Activated CD8-positive, alpha-beta memory T cell treated with anti-CD3 and anti-CD28 coated beads for 36 hours (primary cell): ENCODE data around the gene TMOD4. TPM values are rescaled to one million over a fixed set of nuclear protein-coding genes. Genes with fewer than 3 reads are reported as not detected.

ENCODE experiments used
- CTCF ChIA-PET: fragments of 350-600 bp; sonication (Branson Sonifier 250); formaldehyde crosslinking; loops from one replicate; lab custom pipeline; 2021; ENCODE audit warnings: antibody characterized with exemption; lab: Charles Lee
- POLR2A ChIA-PET: fragments of 350-600 bp; sonication (Branson Sonifier 250); formaldehyde crosslinking; loops from one replicate; lab custom pipeline; 2021; ENCODE audit warnings: antibody characterized with exemption; lab: Charles Lee
- total RNA-seq, 2 experiments: library from RNA; stranded (reverse); gene quantifications; one replicate each; pipeline ENCODE4 v1.2.3, GENCODE V29; 2021

The TMOD4 gene
- total RNA-seq, 2 experiments from 2014 or later: 0.78 to 2.1 TPM

GRCh38 chr1:151147665-151148064 lies 28.1 kb downstream of the TMOD4 start:
- CTCF ChIA-PET: interaction anchor here (0.6 to 1.6 kb wide), 3 partner anchors 9 to 77 kb away, joined by 3 to 6 read pairs (median 4); partner anchors contain the start of genes GABPB2 and TNFAIP8L2
- POLR2A ChIA-PET: interaction anchor here (1.1 kb wide), 1 partner anchor 8 kb away, joined by 4 read pairs; the partner anchor contains the start of gene TNFAIP8L2

- CTCF ChIA-PET: interaction anchor here (0.6 to 1.1 kb wide), 3 partner anchors 9 to 76 kb away, joined by 3 to 6 read pairs (median 3); partner anchors contain the start of genes GABPB2 and TNFAIP8L2
- POLR2A ChIA-PET: interaction anchor here (0.6 to 1.1 kb wide), 2 partner anchors 9 to 16 kb away, joined by 3 to 4 read pairs; partner anchors contain the start of gene TNFAIP8L2
These were observed 28.7 kb downstream of the TMOD4 start for GRCh38 chr1:151147132-151147503.

DNA sequence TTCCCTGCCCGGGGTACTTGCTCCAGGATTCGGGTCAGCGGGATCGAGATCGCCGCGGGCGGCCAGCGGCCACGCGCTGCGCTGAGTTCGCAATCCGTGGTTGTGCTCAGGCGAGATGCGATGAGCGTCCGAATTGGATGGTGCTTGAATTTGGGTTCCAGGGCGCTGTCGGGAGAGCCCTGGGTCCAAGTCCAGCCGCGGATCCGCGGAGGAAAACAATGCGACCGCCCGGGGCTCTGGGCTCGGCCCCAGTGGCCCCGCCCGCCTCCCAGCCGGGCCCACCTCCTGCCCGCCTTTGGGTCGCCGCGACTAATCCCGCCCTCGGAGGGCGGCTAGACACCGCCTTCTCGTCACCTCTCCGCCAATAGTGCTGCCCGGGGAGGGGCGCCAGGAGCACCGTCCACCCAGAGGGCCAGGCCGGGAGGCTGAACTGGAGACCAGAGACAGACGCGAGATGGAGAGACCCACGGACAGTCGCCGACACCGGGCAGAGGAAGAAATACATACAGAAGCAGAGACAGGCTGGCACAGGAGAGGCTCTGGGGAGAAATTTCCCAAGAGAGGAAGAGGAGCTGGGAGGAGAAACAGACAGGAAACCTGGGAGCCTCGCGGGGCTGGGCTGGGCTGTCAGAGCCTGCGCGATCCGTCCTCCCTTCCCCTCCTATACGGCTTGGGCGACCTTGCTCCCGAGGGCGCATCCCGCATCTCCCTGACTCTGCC lies 29.2 kb downstream of the TMOD4 start, which contains the start of gene SEMA6C:
TSS of gene SEMA6C (minus strand) at position 220 of the 720 bp plus-strand sequence. CDS start 4,010 bp downstream, outside the sequence.
- ChIA-PET CTCF (interaction anchor here (0.7 to 1.1 kb wide), 2 partner anchors 10 to 24 kb away, joined by 3 read pairs; partner anchors contain the start of gene TNFAIP8L2), POLR2A (interaction anchor here (0.6 to 1.1 kb wide), 2 partner anchors 10 to 15 kb away, joined by 3 to 4 read pairs; partner anchors contain the start of gene TNFAIP8L2)

DNA sequence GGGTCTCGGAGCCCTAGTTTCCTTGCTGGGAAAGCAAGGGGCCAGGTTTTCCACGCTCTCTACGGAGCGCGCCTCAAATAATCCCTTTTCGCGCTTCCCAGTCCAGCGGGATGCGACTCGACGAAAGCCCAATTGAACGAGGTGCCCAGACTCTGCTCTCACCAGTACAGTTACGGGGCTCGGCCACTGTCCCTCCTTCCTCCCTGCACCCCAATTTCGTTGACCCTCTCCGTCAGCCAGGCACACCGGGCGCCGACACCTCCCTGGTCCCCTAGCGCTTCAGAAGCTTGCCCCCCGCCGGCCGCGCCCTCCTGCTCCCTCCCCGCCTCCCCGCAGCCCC lies 29.7 kb downstream of the TMOD4 start:
- POLR2A ChIA-PET: no interaction called here
- CTCF ChIA-PET: interaction anchor here (1.4 kb wide), 1 partner anchor 15 kb away, joined by 3 read pairs; no protein-coding TSS in a partner anchor

DNA sequence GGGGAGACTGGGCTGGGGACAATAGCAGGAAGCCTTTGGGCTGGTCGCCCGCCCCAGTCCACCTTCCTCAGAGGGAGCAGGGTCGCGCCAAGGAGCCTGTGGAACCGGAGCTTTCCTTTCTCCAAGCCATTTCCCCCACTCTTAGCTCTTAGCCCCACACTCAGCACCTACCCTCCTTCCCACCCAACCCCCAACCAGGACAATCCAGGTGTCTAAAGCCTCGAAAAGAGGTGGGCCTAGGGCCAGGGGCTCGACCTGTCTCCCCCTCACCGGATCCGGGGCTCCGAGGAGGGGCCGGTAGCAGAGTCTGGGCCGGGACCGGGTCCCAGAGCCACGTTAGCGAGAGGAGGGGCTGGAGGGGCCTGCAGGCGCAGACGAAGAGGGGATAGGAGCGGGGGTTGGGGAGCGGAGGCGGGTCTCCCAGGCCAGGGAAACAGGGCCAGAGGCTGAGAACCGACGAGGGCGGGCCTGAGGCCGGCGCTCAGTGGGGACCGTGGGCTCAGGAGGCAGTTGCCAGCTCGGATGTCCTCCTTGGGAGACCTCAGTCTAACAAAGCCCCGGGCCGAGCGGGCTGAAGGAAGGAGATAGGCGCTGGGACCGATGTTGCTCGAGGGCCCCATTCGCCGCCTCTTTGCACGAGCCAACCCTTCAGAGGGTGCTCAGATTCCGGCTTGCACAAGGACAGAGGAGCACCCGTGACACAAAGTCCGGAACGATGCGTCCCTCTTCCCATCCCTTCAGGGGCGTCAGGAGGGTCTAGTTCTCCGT lies 30.3 kb downstream of the TMOD4 start:
- ChIA-PET CTCF (interaction anchor here (1.4 kb wide), 1 partner anchor 14 kb away, joined by 3 read pairs; no protein-coding TSS in a partner anchor), POLR2A (no interaction called here)

DNA sequence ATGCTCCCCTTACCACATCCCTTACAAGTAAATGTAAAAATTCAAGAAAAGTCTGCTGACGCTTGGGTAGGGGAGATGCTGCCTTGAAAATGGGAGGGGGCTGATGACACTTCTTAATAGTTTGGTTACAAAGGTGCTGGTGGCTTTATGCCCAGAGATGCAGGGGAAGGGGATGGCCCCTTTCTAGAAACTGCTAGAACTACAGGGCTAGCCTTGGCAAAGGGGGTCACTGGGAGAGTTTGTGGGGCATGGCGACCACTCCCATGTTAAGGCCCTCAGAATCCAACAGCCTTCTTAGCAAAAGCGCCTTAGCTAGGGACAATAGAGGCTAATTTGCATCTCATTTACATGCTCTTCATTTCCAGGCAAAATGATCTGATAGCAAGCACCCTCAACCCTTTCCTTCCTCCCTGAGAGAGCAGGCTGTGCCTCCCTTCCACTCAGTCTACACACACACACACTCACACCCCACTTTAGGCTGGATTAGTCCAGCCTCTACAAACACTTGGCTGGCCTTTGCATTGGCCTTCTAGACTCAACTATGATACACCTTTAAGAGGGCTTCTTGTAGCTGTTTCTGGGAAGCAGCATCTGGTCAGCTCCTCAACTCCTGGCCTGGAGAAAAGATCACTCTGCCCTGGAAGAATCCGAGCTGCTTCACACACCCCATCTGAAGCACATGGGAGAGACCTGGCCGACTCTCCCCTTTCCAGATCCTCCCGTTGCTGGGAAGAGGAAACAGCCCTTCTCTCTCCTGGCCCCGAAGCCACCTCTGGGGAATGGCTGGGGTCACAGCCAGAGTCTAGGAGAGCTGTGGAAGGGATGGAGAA lies 31.1 kb downstream of the TMOD4 start:
- ChIA-PET CTCF (interaction anchor here (1.2 to 2.1 kb wide), 3 partner anchors 11 to 84 kb away, joined by 3 to 6 read pairs (median 3); partner anchors contain the start of gene MLLT11), POLR2A (no interaction called here)

DNA sequence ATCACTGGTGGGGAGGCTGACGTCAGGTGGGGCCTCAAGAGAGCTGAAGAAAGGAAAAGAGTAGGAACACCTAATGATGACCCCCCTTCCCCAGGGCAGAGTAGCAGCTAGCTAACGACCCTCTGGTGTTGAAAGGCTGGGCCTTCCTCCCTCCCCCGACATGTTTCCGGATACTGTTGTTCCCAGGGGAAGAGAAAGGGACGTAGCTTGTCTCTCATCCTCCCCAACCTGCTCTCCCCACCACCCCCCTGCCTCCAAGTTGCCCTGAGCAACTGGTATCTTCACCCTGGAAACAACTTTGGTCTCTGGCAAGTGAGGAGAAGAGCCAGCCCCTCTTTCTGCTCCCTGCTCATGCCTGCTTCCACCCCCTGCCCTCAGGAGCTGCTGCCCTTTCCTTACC lies 31.8 kb downstream of the TMOD4 start:
- CTCF ChIA-PET: interaction anchor here (1.2 to 2.1 kb wide), 2 partner anchors 11 to 83 kb away, joined by 3 to 6 read pairs; partner anchors contain the start of gene MLLT11
- POLR2A ChIA-PET: no interaction called here

DNA sequence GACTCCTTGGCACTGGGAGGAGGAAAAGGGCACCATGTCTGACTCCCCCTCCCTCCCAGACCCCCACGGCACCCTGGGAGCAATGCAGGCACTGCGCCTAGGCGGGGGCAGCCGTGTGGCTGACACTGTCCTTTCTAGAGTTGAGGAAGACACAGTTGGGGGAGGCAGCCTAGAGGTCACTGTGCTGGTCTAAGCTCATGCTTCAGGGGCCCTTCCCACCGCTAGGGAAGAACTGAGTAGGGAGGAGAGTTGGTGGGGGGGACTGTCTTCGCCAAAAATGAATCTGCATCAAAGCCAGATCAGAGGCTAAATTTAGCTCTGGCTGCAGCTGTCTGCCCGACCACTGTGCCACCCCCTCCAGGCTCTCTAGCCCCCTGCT lies 32.7 kb downstream of the TMOD4 start:
- CTCF ChIA-PET: interaction anchor here (0.6 to 2.1 kb wide), 3 partner anchors 8 to 61 kb away, joined by 3 to 6 read pairs (median 4); no protein-coding TSS in a partner anchor
- POLR2A ChIA-PET: no interaction called here

DNA sequence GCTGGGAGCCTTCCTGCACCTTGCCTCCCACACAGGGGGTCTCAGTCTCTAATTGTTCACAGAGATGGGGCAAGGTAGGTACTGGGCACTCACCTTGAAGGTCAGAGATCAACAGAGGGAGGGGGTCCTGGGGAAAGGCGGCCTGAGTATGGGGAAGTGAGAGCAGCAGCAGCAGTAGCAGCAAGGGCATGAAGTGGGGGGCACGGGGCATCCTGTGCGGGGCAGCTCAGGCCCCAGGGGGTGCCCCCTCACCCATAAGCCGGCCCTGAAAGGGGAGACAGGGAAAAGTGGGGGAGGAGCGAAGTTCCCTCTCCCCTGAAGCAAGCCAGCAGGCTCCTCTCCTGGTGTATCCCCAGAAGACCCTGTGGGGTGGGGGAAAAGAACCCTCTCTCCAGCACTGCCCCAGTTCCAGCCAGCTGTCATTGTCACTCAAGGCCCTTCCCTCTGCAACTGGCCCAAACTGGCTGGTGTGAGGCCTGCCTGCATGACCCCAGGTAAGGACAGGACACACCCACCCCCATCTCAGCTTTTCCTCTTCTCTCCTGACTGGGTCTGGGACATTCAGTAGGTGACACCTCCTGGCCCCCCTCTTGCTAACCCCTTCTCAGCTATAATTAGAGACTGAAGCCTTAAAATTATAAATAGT lies 33.2 kb downstream of the TMOD4 start:
- POLR2A ChIA-PET: interaction anchor here (0.6 kb wide), 1 partner anchor 553 kb away, joined by 9 read pairs; no protein-coding TSS in a partner anchor
- CTCF ChIA-PET: interaction anchor here (0.7 to 2.1 kb wide), 2 partner anchors 9 to 13 kb away, joined by 3 to 6 read pairs; no protein-coding TSS in a partner anchor

GRCh38 chr1:151137789-151138188 lies 38.0 kb downstream of the TMOD4 start:
- POLR2A ChIA-PET: no interaction called here
- CTCF ChIA-PET: no interaction called here

GRCh38 chr1:151135433-151136385 lies 40.1 kb downstream of the TMOD4 start:
- ChIA-PET CTCF (interaction anchor here (0.5 to 1.2 kb wide), 4 partner anchors 21 to 396 kb away, joined by 3 read pairs; partner anchors contain the start of gene TNFAIP8L2), POLR2A (no interaction called here)

DNA sequence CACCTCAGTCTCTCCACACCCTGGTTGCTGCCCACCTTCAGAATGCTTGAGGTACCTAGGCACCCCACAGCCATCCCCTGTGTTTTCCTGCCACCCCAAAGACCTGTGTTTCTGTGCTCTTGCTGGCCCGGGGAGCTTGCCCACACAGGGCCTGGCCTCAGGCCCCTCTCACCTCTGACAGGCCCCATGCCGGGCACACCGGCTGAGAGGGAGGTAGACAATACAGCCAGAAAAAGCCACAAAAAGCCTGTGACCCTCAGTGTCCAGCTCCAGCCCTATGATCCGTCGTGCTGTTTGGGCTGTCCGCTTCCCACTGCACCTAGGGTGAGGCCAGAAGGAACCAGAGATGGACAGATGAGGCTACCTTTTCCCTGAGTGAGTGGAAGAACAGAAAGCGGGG lies 40.8 kb downstream of the TMOD4 start:
- ChIA-PET POLR2A (interaction anchor here (0.5 kb wide), 1 partner anchor 53 kb away, joined by 3 read pairs; no protein-coding TSS in a partner anchor), CTCF (interaction anchor here (0.6 to 1.2 kb wide), 2 partner anchors 35 to 397 kb away, joined by 3 read pairs; no protein-coding TSS in a partner anchor)

DNA sequence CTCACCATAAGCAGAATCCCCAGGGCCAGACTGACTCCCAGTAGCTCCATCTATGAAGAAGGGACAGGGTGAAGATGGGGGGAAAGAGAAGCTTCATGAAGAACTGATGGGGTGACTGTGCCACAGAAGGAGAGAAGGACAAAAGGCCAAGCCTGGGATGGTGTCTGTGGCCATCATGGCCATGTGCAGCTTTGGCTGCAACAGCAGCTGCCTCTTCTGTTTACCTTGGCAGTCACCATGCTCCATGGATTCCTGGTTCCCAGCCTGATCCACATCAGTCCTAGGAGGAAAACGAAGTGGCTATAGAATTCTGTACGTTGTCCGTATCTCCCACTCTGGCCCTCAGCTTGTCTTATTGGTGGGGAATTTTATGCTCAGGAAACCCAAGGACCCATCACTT lies 41.4 kb downstream of the TMOD4 start:
- ChIA-PET POLR2A (interaction anchor here (0.5 kb wide), 1 partner anchor 53 kb away, joined by 3 read pairs; no protein-coding TSS in a partner anchor), CTCF (interaction anchor here (0.6 kb wide), 1 partner anchor 23 kb away, joined by 4 read pairs; no protein-coding TSS in a partner anchor)

DNA sequence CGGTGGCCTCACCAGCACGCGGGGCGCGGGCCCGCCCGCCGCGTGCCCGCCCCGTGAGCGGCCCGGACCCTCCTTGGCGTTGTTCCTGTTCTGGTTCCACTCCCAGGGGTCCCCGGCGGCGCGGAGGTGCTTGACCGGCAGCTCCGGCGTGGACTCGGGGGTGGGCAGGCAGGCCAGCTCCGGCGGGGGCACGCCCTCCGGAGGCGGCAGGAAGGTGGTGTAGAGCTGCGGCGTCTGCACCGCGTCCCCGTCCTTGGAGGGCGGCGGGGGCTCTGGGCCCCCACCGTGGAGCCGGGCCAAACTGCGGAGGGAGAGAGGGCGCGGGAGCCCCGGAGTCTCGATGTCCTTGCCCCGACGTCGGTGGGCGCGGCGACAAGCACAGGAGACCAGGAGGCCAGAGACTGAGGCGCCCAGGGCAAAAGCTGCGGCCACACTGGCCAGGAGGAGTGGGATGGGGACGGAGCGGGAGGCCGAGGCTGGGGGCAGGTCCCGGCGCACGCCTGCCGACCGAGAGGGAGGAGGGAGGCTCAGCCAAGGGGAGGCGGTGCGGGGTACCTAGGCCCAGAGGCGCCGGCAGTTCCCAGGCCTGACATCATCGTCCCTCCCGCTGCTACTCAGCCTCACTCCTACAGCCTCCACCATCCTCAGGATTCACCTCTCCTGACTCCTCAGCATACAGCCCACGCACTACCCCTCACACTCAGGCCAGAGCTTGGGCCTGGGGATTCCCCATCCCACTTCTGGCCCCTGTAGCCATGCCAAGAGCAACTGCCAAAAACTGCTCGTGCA lies 42.6 kb downstream of the TMOD4 start:
- ChIA-PET CTCF (no interaction called here), POLR2A (no interaction called here)

GRCh38 chr1:151132335-151133017 lies 43.3 kb downstream of the TMOD4 start:
- ChIA-PET CTCF (no interaction called here), POLR2A (no interaction called here)
